Measurements from ENCODE around the gene LCE1E. TPM values are rescaled to one million over a fixed set of nuclear protein-coding genes. Genes with fewer than 3 reads are reported as not detected.

LCE1E gene, protein sequence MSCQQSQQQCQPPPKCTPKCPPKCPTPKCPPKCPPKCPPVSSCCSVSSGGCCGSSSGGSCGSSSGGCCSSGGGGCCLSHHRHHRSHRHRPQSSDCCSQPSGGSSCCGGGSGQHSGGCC
- total RNA-seq, result not detected in 2 replicates
- not detected in 2 replicates for polyA plus RNA-seq

DNA sequence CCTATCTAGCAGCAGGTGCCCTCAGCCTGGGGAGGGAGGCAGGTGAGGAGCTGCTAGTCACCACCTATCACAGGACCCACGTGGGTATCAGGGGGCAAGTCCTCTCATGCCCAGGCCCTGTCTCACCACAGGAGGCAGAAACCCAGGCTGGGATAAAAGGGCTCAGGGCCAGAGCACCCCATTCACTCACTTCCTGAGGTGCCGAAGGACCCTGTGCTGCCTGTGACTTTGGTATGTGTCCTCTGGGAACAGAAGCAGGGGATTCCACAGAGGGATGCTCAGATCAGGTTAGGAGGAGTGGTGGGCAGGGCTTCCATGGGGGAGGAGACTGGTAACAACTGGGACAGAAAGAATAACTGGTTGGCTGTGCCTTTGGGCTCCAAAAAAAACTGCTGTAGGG is at the start of gene LCE1E:
Gene LCE1E, plus strand, starts transcription at position 181 of the 400 bp plus-strand sequence. CDS start 1,043 bp downstream, outside the sequence.
- H3K27me3 ChIP-seq, result no peaks in the 10 kb centered on the region
- TF ChIP-seq CTCF (IDR thresholded peaks at IDR 0.05; ENCODE audit: low read depth, low read length), result no peak
- no peaks in the 10 kb centered on the region for H3K9me3 ChIP-seq (ENCODE audit: low read depth)
- no peaks in the 10 kb centered on the region for H3K4me1 ChIP-seq (ENCODE audit: low read depth)
- no peak within 1 kb of the TSS for H3K4me3 ChIP-seq
- DNase-seq (ENCODE audit: low read depth in 1 of 2, low spot score in 1 of 2), result no peak
- H3K36me3 ChIP-seq, result no peaks in the 10 kb centered on the region
- H3K27ac ChIP-seq, result no peak within 1 kb of the TSS

DNA sequence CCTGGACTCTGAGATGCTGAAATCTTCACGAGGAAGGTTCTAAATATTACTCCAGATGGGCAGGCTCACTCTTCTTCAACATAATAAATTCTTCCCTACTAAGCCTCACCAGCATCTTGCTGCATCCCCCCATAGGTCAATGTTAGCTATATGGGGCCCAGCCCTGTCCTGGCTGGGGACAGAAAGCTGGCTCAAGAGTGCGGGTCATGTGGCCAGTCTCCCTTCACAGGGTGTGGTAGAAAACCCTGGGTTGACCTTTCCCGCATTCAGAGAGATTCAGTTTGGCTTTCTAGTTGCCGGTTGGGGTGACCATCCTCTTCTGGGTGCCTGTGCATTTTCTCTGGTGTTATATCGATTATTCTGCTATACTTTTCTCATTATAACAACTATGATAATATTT is 48.1 kb upstream of the LCE1E start:
- no peaks in the 10 kb centered on the region for H3K36me3 ChIP-seq
- no peaks in the 10 kb centered on the region for H3K4me1 ChIP-seq (ENCODE audit: low read depth)
- DNase-seq (ENCODE audit: low read depth in 1 of 2, low spot score in 1 of 2), result no peak
- H3K4me3 ChIP-seq, result no peak overlapping the region
- no peaks in the 10 kb centered on the region for H3K9me3 ChIP-seq (ENCODE audit: low read depth)
- no peak overlapping the region for H3K27ac ChIP-seq
- H3K27me3 ChIP-seq, result no peaks in the 10 kb centered on the region
- TF ChIP-seq CTCF (IDR thresholded peaks at IDR 0.05; ENCODE audit: low read depth, low read length), result no peak

DNA sequence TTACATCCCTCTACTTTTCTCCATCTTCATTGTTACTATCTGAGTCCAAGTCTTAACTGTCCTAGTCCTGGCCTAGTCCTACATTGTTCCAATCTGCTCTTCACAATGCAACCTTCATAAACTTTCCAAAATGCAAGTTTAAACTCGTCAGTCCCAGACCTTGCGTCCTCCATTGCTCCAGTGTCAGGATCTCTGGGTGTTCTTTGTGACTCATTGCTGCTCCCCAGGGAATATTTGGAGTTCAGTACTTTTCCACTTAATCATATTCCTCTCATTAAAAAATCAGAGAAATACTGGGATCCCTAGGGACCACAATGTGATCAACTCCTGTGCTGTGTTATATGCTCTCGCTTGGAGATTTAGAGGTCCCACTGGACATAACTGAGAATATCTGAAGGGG is 46.2 kb upstream of the LCE1E start:
- Histone ChIP-seq H3K27ac (no peak overlapping the region), H3K36me3 (no peaks in the 10 kb centered on the region), H3K4me3 (no peak overlapping the region), H3K27me3 (no peaks in the 10 kb centered on the region), H3K4me1 (ENCODE audit: low read depth) (no peaks in the 10 kb centered on the region), H3K9me3 (ENCODE audit: low read depth) (no peaks in the 10 kb centered on the region)
- no peak for DNase-seq (ENCODE audit: low read depth in 1 of 2, low spot score in 1 of 2)
- no peak for TF ChIP-seq CTCF (IDR thresholded peaks at IDR 0.05; ENCODE audit: low read depth, low read length)

- no peak for DNase-seq (ENCODE audit: low read depth in 1 of 2, low spot score in 1 of 2)
- H3K36me3 ChIP-seq, result no peaks in the 10 kb centered on the region
- no peaks in the 10 kb centered on the region for H3K9me3 ChIP-seq (ENCODE audit: low read depth)
- TF ChIP-seq CTCF (IDR thresholded peaks at IDR 0.05; ENCODE audit: low read depth, low read length), result no peak
- no peaks in the 10 kb centered on the region for H3K4me1 ChIP-seq (ENCODE audit: low read depth)
- H3K4me3 ChIP-seq, result no peak overlapping the region
- no peak overlapping the region for H3K27ac ChIP-seq
- no peaks in the 10 kb centered on the region for H3K27me3 ChIP-seq
These were observed 44.4 kb upstream of the LCE1E start for GRCh38 chr1:152741656-152742055.

DNA sequence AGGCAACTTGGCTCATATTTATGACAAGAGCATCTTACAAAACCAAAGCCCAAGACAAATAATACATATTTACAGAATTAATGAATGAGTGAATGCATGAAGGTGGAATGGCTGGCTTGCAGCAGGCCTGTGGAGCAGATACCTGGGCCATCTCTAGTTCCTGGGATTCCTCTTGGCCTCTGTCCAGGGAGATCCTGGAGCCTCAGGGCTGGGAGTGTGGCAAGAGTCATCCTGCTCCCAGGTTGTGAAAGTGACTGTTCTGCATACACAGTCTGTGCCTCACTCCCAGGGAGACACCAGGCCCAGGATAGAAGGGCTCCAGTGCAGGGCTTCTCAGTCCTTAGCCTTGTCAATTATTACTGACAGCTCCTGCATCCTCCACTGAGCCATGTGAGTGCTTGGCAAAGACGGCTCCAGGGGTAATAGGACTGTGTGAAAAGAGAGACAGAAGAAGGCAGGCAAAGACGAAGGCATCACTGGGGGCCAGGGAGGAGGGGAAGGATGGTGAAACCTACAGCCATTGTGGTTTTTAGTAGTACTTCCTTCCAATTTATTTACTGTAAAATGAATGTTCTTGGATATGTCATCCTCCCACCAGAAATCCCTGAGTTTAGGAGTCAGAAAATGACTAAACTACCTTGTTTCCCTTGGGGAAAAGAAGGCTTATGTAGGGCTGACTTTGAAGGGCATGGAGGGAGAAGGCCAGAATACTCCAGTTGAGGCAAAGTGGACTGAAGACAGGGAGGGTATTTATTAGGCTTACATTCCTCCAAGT is 42.5 kb upstream of the LCE1E start:
- H3K27ac ChIP-seq, result no peak overlapping the region
- no peaks in the 10 kb centered on the region for H3K27me3 ChIP-seq
- no peak overlapping the region for H3K4me3 ChIP-seq
- H3K9me3 ChIP-seq (ENCODE audit: low read depth), result no peaks in the 10 kb centered on the region
- no peaks in the 10 kb centered on the region for H3K4me1 ChIP-seq (ENCODE audit: low read depth)
- no peak for DNase-seq (ENCODE audit: low read depth in 1 of 2, low spot score in 1 of 2)
- H3K36me3 ChIP-seq, result no peaks in the 10 kb centered on the region
- TF ChIP-seq CTCF (IDR thresholded peaks at IDR 0.05; ENCODE audit: low read depth, low read length), result no peak
